Panc1 (cell line): ENCODE measurements around the gene NAA16.

Source experiments
- CTCF ChIP-seq: fragments of 450-650 bp; IDR thresholded peaks from 2 replicates; pipeline ENCODE4 v1.5.1; 2017; ENCODE audit warnings: mild to moderate bottlenecking
- TF ChIP-seq, protein P1 (sequence below), 2 experiments: IDR thresholded peaks; 2 replicates each; pipeline ENCODE4 v1.6.1; 2011 to 2012; ENCODE audit warnings: low read depth in 2 of 2, control low read depth in 1 of 2, low read length in 1 of 2, mild to moderate bottlenecking in 1 of 2, moderate library complexity in 1 of 2; ENCODE audit not compliant: insufficient read depth in 1 of 2

DNA sequence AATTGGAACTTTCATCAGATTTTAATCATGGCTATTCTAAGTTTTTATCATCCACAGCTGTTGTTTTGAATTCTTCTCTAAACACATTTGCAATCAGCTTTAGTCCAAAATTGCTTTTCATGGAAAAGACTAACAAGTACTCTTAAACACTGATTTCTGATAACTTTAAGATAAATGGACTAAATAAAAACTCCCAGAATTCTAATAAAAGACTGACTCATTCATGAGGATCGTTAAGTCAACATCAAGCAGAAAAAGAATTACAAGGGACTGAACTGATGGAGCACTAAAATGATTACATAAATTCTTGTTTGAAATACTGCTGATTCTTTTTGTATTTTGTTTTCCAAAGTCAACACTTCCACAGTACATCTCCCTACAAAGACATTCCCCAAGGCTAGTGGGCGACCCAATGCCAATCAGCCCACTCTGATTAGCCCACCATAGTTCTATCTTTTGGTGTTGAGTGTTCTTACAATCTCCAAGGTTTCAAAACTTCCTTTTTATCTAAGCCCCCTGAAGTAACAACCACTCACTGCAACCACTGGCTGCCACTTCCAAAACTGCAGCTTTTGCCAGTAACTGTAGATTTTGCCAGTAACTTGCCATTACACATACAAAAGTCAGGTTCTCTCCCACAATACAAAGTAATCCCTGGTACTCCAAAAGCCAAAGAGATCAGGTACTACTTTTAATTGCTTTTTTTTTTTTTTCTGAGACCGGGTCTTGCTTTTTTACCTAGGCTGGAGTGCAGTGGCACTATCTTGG is 14.0 kb upstream of the NAA16 start:
- TF ChIP-seq CTCF: no peak
- TF ChIP-seq, protein P1, sequence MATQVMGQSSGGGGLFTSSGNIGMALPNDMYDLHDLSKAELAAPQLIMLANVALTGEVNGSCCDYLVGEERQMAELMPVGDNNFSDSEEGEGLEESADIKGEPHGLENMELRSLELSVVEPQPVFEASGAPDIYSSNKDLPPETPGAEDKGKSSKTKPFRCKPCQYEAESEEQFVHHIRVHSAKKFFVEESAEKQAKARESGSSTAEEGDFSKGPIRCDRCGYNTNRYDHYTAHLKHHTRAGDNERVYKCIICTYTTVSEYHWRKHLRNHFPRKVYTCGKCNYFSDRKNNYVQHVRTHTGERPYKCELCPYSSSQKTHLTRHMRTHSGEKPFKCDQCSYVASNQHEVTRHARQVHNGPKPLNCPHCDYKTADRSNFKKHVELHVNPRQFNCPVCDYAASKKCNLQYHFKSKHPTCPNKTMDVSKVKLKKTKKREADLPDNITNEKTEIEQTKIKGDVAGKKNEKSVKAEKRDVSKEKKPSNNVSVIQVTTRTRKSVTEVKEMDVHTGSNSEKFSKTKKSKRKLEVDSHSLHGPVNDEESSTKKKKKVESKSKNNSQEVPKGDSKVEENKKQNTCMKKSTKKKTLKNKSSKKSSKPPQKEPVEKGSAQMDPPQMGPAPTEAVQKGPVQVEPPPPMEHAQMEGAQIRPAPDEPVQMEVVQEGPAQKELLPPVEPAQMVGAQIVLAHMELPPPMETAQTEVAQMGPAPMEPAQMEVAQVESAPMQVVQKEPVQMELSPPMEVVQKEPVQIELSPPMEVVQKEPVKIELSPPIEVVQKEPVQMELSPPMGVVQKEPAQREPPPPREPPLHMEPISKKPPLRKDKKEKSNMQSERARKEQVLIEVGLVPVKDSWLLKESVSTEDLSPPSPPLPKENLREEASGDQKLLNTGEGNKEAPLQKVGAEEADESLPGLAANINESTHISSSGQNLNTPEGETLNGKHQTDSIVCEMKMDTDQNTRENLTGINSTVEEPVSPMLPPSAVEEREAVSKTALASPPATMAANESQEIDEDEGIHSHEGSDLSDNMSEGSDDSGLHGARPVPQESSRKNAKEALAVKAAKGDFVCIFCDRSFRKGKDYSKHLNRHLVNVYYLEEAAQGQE (IDR thresholded peaks at IDR 0.05; ENCODE audit: insufficient read depth in 1 of 2, low read depth in 2 of 2, low read length in 1 of 2): no peak
